Kidney tubule cell (primary cell): ENCODE results near the gene LY6G5B.
A peak's percentile ranks its signal among the peaks of the same experiment; 100 is the strongest.
"Not testable (repeated sequence)": the region's sequence is repeated elsewhere in the genome, so short reads cannot be mapped to it uniquely, and the experiment has no call there.

ENCODE experiments used
- DNase-seq: peaks from one replicate; pipeline ENCODE4 v3.0.0-alpha.2; 2018; ENCODE audit warnings: low spot score

LY6G5B gene

DNA sequence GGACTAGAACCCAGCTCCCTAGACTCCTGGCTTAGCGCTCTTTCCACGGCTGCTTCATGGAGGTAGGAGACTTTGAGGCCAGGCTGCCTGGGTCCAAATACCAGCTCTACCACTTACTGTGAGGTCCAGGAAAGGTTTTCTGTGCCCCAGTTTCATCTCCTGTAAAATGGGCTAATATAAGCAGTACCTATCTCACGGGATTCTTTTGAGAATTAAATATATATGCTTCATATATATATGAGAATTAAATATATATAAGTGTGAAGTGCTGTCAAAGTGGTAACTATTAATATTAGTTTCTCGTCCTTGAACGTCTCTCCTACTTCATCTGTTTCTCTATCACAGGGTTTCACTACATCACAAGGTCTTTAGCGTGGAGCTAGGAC, 21.3 kb downstream of the LY6G5B start:
- no peak for DNase-seq

DNA sequence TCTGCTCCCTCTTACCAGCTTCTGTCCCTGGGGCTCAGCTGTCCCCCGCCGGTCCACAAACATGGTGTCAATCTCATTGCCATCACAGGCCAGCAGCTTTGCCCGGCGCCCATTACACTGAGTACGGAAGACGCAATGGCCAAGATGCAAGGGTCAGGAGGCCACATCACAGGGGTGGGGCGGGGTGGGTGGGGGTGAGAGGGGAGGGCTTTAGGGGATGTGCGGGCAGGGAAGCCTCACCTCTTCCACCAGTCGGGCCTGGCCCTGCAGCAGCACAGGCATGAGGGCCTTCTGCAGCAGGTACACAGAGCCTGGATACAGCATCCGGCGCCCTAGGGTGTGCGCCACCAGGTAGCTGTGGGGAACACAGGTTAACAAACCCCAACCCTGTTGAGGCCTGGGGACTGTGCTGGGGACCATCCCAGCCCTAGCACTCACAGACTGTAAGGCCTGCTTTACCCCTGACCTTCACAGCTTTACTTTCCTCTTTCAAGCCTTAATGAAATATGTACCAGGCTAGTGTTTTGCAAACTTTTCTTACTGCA, 21.9 kb downstream of the LY6G5B start:
- no peak for DNase-seq

DNA sequence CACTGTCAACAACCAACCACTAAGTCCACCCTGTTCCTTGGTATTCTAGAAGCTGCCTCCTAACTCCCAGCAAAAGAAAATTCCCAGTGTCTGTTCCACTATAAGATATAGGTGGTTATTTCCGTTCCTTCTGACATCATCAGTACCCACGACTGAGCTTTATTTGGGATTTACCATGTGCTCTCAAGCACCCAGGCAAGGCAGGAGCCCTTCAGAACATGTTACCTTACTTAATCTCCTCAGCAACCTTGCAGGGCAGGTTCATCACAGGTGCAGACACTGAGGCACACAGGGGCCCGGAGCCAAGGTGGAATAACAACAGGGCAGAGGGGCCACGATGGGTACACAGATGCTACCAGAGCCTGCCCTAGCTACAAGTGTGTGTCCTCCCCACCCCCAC, 22.6 kb downstream of the LY6G5B start:
- no peak for DNase-seq

DNA sequence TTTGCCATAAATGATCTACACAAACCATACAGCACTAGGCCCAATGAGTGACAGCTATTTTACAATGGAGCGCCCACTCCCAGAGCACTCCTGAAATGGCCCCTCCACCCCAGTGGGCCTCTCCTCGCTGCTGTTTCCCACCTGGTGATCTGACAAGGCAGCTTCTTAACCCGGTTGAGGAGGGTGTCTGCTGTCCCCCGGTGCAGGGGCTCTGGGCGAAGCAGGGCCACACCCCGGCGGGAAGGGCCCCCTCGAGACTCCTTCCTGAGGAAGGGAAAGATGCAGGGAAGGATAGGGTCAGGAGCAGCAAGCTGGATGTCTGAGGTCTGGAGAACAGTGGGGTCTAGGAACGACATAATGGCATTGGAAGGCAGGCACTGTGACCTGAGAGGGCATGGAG, 23.1 kb downstream of the LY6G5B start:
- DNase-seq, result no peak

DNA sequence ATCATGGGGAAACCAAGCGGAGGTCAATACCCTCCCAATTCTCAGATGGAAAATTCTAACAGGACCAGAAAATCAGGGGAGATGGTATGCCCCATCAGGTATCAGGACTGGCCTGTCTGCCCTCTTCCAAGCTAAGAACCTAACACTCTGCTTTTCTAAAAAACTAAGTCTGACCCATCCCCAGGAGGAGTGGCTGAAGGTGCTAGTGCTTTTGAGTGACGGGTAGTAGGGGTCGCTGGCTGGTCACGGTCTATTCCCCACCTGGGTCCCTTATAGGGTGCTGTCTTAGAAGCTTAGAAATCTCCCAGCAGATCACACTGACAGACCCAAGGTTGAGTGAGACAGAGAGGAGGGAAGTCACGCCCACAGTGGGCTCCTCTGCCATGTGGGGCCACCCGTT, 23.8 kb downstream of the LY6G5B start:
- no peak for DNase-seq

DNA sequence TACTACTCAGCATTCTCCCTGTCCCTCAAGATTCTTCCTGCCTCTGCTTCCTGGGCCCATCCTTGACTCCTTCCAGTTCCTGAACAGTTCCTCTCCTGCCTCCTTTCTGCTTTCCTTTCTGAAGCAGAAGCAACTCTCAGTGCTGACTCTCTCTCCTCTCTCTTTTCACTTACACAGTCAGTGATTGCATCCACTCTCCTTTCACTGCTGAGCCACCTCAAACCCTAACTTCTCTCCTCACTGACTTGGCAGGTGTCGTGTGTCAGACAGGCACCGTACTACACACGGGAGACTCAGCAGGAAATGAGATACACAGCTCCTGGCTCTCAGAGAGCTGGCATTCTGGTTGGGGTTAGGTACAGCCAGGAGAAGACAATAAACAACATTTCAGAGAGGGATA, 27.8 kb downstream of the LY6G5B start:
- DNase-seq, result peak; percentile 22

DNA sequence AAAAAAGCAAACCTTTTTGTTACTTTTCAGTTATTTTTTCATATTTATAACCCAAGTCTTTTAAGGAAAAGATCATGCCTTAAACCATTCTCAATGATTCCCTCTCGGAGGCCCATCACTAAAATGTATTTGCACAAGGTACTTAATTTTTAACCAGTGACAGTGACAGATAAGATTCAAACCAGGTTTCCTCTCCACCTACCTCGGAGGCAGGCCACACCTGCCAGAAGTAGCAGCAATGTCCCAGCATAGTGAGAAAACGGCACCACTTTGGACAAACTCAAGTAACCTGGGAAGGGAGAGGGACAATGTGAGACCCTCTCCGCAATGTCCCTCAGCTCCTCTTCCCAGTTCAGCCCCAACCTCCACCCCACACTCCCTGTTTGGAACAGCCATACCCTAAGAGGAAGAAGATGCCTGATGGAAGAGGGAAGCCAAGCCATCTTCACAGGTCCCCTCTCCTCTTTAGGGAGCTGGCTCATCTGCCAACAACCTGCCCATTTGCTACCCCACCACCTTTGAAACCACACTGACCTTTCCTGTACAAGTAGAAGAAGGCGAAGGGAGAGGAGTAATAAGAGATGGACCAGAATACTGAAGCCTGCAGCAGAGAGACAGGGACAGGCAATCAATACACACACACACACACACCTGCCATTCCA, 31.1 kb downstream of the LY6G5B start:
- no peak for DNase-seq

DNA sequence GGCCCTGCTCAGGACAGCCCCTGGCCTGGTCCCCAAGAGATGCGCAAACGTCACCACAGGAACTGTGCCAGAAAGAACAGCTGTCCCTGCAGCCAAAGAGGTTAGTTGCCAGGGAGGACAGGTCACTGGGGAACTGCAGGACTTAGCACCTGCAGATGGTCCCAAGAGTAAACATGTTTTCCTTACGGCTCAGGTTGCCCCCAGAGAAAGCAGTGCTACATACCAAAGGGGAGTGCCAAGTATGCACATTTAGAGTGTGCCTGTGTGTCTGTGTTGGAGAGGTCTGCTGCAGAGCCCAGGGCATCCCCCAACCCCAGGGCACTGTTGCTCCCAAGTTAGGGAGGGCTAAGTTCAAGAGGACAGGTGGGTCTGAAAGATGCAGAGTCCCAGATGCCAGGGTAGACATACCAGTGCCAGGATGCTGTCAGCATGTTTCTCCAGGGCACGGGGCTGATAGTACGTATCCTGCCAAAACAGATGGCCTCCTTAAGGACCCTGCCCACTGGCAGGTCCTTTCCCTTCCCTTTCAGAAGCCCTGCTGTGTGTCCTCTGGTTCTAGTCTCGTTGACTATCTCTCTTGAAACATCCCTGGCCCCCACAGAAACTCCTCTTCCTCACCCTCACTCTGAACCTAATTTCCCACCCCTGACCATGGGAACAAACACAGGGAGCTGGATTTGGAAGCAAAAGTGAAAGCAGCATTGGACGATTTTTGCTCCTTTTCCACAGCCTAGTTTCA, 32.1 kb downstream of the LY6G5B start:
- DNase-seq, result peak; percentile 13

DNA sequence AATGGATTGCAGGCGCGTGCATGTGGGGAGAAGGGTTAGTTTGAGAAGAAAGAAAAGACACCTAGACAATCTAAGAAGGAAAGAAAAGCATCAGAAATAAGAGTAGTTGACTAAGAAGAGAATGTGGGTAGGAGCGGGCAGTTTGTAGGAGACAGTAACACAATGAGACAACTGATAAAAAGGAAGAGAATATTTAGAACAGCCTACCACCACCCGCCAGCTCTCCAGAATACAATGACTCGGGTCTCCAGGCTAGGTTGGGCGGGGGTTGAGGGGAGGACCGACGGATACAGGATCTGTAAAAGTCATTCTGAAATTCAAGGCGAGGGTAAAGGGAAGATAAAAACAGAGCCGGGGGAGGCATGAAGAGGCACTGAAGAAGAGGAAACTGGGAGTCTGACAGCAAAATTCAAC, 32.6 kb downstream of the LY6G5B start:
- DNase-seq, result no peak

DNA sequence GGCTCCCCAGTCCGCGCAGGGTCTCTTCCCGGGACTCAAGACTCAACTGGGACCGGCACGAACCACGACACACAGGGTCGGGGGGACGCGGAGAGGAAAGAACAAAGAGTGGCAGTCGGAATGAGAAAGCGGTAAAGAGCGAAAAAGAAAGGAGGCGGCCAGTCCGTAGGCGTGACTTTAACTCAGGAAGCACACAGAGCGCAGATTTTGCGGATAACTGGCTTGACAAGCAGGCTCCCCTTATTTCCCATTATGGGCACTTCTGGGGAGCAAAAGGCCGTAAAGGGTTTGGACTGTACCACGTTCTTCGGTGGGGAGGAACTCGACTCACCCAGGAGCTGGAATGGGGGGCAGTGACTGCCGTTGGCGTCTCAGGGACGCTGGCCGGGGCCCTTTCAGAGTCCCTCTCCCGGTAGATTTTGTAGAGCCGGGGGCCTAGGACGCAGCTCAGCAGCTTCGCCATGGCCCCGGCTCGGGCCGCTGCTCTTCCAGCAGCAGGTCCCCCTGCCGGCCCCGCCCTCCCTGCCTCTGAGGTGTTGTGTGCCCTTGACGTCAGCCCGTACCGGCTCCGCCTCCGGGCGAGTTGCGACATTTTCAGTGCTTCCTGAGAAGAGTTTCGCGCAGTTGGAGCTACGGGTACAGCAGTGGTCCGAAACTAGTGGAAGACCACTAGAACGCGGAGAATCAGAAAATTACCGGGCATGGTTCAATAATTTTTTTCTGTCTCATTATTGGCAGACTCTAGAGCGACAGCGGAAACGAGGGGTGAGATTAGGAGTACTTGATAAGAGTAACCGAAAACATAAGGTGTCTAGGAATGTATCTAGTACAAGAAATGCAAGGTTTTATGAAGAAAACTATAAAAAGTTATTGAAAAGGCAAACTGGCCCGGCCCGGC, 33.3 kb downstream of the LY6G5B start, which contains the start of gene ABHD16A:
TSS of gene ABHD16A (minus strand) at position 506 of the 898 bp plus-strand sequence. CDS start at position 463, 43 bp downstream.
- DNase-seq, result peak; percentile 97

DNA sequence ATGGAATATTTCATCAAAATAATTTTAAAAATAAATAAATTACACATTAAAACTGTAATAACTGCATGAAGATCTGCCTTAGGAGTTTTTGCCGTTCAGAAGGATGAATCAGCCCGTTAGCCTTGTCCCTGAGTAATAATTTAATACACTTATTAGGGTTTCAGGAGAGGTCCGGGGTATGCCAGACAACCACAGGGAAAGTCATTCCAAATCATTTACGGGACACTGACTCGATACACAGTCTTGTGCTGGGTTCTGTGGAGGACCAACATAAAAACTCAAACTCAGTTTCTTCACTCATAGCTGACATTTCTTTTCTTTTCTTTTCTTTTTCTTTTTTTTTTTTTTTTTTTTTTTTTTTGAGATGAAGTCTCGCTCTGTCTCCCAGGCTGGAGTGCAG, 36.2 kb downstream of the LY6G5B start:
- DNase-seq, result no peak

DNA sequence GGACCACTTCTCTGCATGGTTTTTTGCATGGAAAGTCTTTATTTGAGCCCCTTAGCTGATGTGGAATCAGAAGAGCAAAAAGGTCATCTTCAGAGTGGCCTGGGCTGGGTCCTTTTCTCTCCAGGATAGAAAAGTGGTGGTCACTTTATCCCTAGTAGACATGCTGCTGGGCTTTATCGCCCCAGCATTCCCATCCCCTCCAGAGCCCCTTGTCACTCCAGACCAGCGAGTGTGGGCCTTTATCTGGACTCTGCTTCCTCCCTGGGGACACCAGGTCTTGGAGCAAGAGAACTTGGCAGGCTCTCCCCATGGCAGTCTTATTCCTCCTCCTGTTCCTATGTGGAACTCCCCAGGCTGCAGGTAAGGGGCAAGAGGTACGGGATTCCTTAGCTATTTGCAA, 36.8 kb downstream of the LY6G5B start, which contains the start of gene LY6G6F:
TSS of gene LY6G6F (plus strand) at position 268 of the 400 bp plus-strand sequence. CDS start at position 309, 41 bp downstream.
- no peak for DNase-seq

DNA sequence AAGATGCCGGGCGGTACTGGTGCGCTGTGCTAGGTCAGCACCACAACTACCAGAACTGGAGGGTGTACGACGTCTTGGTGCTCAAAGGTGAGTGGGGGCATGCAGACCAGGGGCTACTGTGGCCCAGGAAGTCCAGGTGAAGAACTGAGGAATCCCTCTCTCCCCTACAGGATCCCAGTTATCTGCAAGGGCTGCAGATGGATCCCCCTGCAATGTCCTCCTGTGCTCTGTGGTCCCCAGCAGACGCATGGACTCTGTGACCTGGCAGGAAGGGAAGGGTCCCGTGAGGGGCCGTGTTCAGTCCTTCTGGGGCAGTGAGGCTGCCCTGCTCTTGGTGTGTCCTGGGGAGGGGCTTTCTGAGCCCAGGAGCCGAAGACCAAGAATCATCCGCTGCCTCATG, 37.9 kb downstream of the LY6G5B start:
- DNase-seq, result no peak

DNA sequence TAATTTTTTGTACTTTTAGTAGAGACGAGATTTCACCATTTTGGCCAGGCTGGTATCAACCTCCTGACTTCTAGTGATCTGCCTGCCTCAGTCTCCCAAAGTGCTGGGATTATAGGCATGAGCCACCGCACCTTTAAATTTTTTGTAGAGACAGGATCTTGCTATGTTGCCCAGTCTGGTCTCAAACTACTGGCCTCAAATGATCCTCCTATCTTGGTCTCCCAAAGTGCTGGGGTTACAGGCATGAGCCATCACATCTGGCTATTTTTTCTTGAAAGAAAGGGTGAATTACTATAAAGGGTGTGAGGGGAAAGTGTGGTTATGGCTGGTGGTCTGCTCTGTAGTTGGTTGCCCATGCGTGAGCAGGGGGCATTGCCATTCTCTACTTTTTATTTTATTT, 38.4 kb downstream of the LY6G5B start:
- DNase-seq, result no peak

DNA sequence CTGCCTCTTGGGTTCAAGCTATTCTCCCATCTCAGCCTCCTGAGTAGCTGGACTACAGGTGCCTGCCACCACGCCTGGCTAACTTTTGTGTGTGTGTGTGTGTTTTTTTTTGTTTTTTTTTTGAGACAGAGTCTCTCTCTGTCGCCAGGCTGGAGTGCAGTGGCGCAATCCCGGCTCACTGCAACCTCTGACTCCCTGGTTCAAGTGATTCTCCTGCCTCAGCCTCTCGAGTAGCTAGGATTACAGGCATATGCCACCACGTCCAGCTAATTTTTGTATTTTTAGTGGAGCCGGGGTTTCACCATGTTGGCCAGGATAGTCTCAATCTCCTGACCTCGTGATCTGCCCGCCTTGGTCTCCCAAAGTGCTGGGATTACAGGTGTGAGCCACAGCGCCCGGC, 39.4 kb downstream of the LY6G5B start:
- not testable (repeated sequence) for DNase-seq

DNA sequence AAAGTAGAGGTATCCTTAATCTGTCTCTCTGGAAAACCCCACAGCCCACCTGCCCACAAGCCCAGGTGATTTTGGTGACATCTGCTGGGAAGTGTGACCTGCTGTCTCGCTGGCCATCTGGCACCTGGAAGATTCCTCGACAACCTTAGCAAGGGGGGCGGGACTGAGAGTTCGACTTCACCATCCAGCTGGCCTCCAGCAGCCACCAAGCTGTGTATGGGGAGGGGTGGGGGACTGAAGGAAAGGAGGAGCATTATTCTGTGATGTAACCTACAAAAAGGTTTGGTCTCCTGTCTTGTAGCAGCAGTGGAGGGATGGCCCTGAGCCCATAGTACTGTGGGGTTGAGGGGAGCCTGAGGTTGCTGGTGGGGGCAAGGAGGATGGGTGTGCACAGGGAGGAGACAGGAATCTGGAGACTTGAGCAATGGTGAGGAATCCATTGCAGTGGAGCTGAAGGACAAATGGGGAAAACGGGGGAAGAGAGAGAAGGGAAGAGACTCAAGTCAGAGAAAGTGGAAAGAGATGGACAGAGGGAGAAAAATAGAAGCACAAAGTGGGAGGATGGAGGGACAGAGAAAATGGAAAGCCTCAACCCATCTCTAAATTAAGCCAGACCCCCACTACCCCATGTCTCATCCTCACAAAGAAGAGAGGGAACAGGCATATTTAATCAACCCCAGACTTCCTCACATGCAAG, 40.9 kb downstream of the LY6G5B start:
- no peak for DNase-seq

DNA sequence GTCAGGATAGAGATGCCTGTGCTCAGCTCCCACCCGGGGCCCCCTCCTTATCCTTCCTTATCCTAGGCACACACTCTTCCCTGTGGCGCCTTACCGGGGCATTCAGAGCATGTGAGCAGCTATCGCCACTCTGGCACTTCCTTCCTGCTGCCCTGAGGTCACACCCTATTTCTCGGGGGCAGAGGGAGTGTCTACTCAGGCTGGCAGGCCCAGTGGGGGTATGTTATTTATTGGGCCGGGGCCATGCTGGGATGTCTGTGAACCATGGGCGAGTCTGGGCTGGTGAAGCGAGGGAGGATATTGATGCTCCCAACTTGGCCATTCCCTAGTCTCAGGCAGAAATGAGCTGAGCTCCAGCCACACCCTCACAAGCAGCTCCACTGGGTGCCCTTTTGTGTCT, 41.5 kb downstream of the LY6G5B start:
- DNase-seq, result no peak

DNA sequence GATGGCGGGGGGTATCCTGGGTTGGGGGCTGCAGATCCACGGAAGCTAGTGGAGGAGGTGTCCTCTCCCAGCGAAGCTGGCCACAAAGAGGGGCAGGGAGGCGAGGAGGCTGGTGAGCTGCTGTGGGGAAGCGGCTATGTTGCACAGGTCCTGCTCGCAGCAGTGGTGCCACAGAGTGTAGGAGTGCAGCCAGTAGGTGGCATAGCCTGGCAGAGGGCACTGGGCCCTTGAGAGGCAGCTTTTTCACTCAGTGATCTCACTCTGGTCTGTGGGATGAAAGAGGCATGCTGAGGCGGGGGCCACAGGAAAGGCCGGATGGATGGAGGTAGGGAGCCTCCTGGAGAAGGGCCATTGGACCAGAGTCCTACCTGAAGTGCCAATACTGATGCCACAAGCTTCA, 42.5 kb downstream of the LY6G5B start:
- no peak for DNase-seq

DNA sequence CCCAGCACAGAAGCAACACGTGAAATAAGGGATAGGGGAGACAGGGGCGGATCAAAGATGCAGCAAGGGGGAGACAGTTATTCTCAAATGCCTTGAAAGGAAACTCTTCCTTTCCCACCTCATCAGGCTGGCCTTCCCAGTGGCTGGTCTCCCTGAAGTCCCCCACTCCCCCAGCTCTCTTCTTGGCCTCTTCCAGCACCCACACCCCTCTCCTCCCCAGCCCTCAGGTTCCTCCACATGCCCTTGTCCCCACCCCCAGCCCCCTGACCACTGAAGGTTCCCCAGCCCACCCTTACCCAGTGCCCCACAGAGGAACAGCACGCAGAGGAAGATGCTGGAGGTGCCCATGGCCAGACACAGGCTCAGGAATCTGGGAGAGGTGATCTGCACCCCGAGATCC, 43.7 kb downstream of the LY6G5B start:
- DNase-seq, result no peak

DNA sequence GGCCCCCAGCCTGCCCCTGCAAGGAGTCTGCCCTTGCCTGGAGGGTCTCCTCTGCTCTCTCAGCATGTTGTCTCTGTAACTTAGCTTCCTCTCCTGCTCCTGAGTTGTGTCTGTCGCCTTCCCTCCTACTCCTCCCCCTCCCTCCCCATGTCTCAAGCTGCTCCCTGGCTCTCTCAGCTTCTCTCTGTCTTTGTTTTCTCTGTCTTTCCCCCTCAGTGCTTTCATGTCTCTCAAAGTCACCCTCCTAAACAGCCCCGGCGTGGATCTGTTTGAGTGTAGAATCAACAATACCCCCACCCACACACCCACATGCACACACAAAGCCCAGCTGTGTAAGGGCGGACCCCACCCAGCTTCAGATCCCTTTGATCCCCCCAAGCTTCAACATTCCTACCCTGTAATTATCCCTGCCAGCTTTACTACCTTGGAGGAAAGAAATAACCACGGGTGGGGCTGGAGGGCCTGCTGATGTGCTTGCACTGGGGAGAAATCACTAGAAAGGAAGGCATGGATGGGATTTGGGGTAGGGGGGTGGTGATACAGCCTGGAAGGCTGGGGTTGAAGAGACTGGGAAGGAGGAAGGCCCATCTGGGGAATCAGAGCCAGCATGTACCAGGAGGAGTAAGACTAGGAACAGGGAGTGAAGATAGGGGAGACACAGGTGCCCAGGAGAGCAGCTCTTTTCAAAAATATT, 44.4 kb downstream of the LY6G5B start:
- DNase-seq, result no peak
